SJCRH30 (cell line): ENCODE results near the gene TTF2. TPM values are rescaled to one million over a fixed set of nuclear protein-coding genes. Genes with fewer than 3 reads are reported as not detected.

ENCODE experiments used
- DNase-seq, 2 experiments: peaks; one replicate each; pipeline ENCODE4 v3.0.0-alpha.2; 2015 to 2020
- H3K27ac ChIP-seq: fragments of 250-450 bp; sonication (Bioruptor Pico); 2 replicates; pipeline ENCODE4 v1.5.1; 2020; ENCODE audit warnings: mild to moderate bottlenecking, moderate library complexity
- H3K27me3 ChIP-seq: fragments of 250-450 bp; sonication (Bioruptor Pico); 2 replicates; pipeline ENCODE4 v1.5.1; 2020; ENCODE audit warnings: mild to moderate bottlenecking, moderate library complexity
- H3K36me3 ChIP-seq: fragments of 250-450 bp; sonication (Bioruptor Pico); 2 replicates; pipeline ENCODE4 v1.5.1; 2020; ENCODE audit warnings: mild to moderate bottlenecking, moderate library complexity
- H3K4me1 ChIP-seq: fragments of 250-450 bp; sonication (Bioruptor Pico); 2 replicates; pipeline ENCODE4 v1.5.1; 2020; ENCODE audit warnings: mild to moderate bottlenecking, moderate library complexity
- H3K4me3 ChIP-seq: fragments of 250-450 bp; sonication (Bioruptor Pico); 2 replicates; pipeline ENCODE4 v1.5.1; 2020; ENCODE audit warnings: mild to moderate bottlenecking, moderate library complexity
- H3K9me3 ChIP-seq: fragments of 250-450 bp; sonication (Bioruptor Pico); replicated peaks from 2 replicates; pipeline ENCODE4 v1.5.1; 2020; ENCODE audit warnings: mild to moderate bottlenecking, moderate library complexity
- total RNA-seq: library from RNA; depleted of rRNA; stranded (reverse); fragments of >200 nt; shearing (Covaris generic); gene quantifications from 2 replicates; pipeline ENCODE4 v1.2.3, GENCODE V29; 2014

TTF2 gene
- total RNA-seq, 1 experiment from 2014 or later = 58.4 TPM

- peak overlapping the region; percentile 77 for H3K27ac ChIP-seq
- peak overlapping the region; percentile 75 for H3K4me3 ChIP-seq
- H3K4me1 ChIP-seq = peaks cover 10% of the 10 kb centered on the region
- peaks cover 9% of the 10 kb centered on the region; the same call in 1 of the 2 replicates for H3K36me3 ChIP-seq
- H3K9me3 ChIP-seq = no peaks in the 10 kb centered on the region
- H3K27me3 ChIP-seq = no peaks in the 10 kb centered on the region
- peak; percentile 24 to 45 for DNase-seq
These were observed 553 bp downstream of the TTF2 start for GRCh38 chr1:117060441-117061317.

- DNase-seq = peak in 1 of 2 experiments; percentile 23
- Histone ChIP-seq H3K4me1 (peaks cover 10% of the 10 kb centered on the region), H3K36me3 (peaks cover 16% of the 10 kb centered on the region), H3K4me3 (no peak overlapping the region), H3K9me3 (no peaks in the 10 kb centered on the region), H3K27ac (no peak overlapping the region), H3K27me3 (no peaks in the 10 kb centered on the region)
These were observed 1.9 kb downstream of the TTF2 start for GRCh38 chr1:117061986-117062415.

- no peak for DNase-seq
- Histone ChIP-seq H3K4me3 (no peak overlapping the region), H3K27me3 (no peaks in the 10 kb centered on the region), H3K9me3 (no peaks in the 10 kb centered on the region), H3K27ac (no peak overlapping the region), H3K36me3 (peaks cover 37% of the 10 kb centered on the region), H3K4me1 (peaks cover 8% of the 10 kb centered on the region)
These were observed 6.2 kb downstream of the TTF2 start for GRCh38 chr1:117066367-117066766.

- Histone ChIP-seq H3K4me3 (no peak overlapping the region), H3K36me3 (peaks cover 41% of the 10 kb centered on the region), H3K4me1 (no peaks in the 10 kb centered on the region), H3K9me3 (no peaks in the 10 kb centered on the region), H3K27ac (no peak overlapping the region), H3K27me3 (no peaks in the 10 kb centered on the region)
- peak; percentile 58 to 80 for DNase-seq
These were observed 7.6 kb downstream of the TTF2 start for GRCh38 chr1:117067533-117068370.

GRCh38 chr1:117068580-117068979 lies 8.5 kb downstream of the TTF2 start:
- no peaks in the 10 kb centered on the region for H3K9me3 ChIP-seq
- H3K27me3 ChIP-seq = no peaks in the 10 kb centered on the region
- H3K36me3 ChIP-seq = peaks cover 46% of the 10 kb centered on the region
- no peak for DNase-seq
- H3K4me1 ChIP-seq = no peaks in the 10 kb centered on the region
- H3K4me3 ChIP-seq = no peak overlapping the region
- H3K27ac ChIP-seq = no peak overlapping the region

- H3K4me3 ChIP-seq = no peak overlapping the region
- H3K27me3 ChIP-seq = no peaks in the 10 kb centered on the region
- H3K36me3 ChIP-seq = peaks cover 52% of the 10 kb centered on the region
- DNase-seq = no peak
- no peak overlapping the region for H3K27ac ChIP-seq
- H3K4me1 ChIP-seq = no peaks in the 10 kb centered on the region
- H3K9me3 ChIP-seq = no peaks in the 10 kb centered on the region
These were observed 9.2 kb downstream of the TTF2 start for GRCh38 chr1:117069220-117069844.

- no peaks in the 10 kb centered on the region for H3K9me3 ChIP-seq
- H3K36me3 ChIP-seq = peaks cover 56% of the 10 kb centered on the region
- no peak for DNase-seq
- no peak overlapping the region for H3K27ac ChIP-seq
- H3K4me3 ChIP-seq = no peak overlapping the region
- no peaks in the 10 kb centered on the region for H3K27me3 ChIP-seq
- H3K4me1 ChIP-seq = no peaks in the 10 kb centered on the region
These were observed 10.0 kb downstream of the TTF2 start for GRCh38 chr1:117070124-117070523.

- H3K27me3 ChIP-seq = no peaks in the 10 kb centered on the region
- no peak for DNase-seq
- H3K9me3 ChIP-seq = no peaks in the 10 kb centered on the region
- H3K4me3 ChIP-seq = no peak overlapping the region
- H3K4me1 ChIP-seq = no peaks in the 10 kb centered on the region
- H3K27ac ChIP-seq = no peak overlapping the region
- H3K36me3 ChIP-seq = peaks cover 80% of the 10 kb centered on the region
These were observed 16.5 kb downstream of the TTF2 start for GRCh38 chr1:117076648-117077047.

GRCh38 chr1:117077267-117077666 lies 17.1 kb downstream of the TTF2 start:
- Histone ChIP-seq H3K27ac (no peak overlapping the region), H3K36me3 (peaks cover 84% of the 10 kb centered on the region), H3K9me3 (no peaks in the 10 kb centered on the region), H3K4me3 (no peak overlapping the region), H3K27me3 (no peaks in the 10 kb centered on the region), H3K4me1 (no peaks in the 10 kb centered on the region)
- no peak for DNase-seq

- H3K4me3 ChIP-seq = no peak overlapping the region
- no peaks in the 10 kb centered on the region for H3K9me3 ChIP-seq
- no peak for DNase-seq
- peaks cover 87% of the 10 kb centered on the region for H3K36me3 ChIP-seq
- H3K27me3 ChIP-seq = no peaks in the 10 kb centered on the region
- no peak overlapping the region for H3K27ac ChIP-seq
- no peaks in the 10 kb centered on the region for H3K4me1 ChIP-seq
These were observed 19.6 kb downstream of the TTF2 start for GRCh38 chr1:117079737-117080136.

GRCh38 chr1:117084231-117084630 lies 24.1 kb downstream of the TTF2 start:
- H3K4me3 ChIP-seq = no peak overlapping the region
- no peaks in the 10 kb centered on the region for H3K4me1 ChIP-seq
- no peaks in the 10 kb centered on the region for H3K27me3 ChIP-seq
- H3K9me3 ChIP-seq = no peaks in the 10 kb centered on the region
- peaks cover 71% of the 10 kb centered on the region for H3K36me3 ChIP-seq
- H3K27ac ChIP-seq = no peak overlapping the region
- no peak for DNase-seq

GRCh38 chr1:117087686-117088085 lies 27.6 kb downstream of the TTF2 start:
- no peaks in the 10 kb centered on the region for H3K27me3 ChIP-seq
- H3K36me3 ChIP-seq = peaks cover 58% of the 10 kb centered on the region
- no peaks in the 10 kb centered on the region for H3K9me3 ChIP-seq
- H3K4me3 ChIP-seq = no peak overlapping the region
- H3K27ac ChIP-seq = no peak overlapping the region
- peaks cover 4% of the 10 kb centered on the region for H3K4me1 ChIP-seq
- no peak for DNase-seq

GRCh38 chr1:117089996-117090395 lies 29.9 kb downstream of the TTF2 start:
- no peak for DNase-seq
- H3K27me3 ChIP-seq = no peaks in the 10 kb centered on the region
- H3K9me3 ChIP-seq = no peaks in the 10 kb centered on the region
- no peak overlapping the region for H3K27ac ChIP-seq
- H3K36me3 ChIP-seq = peaks cover 51% of the 10 kb centered on the region
- peaks cover 19% of the 10 kb centered on the region for H3K4me1 ChIP-seq
- no peak overlapping the region for H3K4me3 ChIP-seq

- peaks cover 19% of the 10 kb centered on the region for H3K4me1 ChIP-seq
- DNase-seq = peak in 1 of 2 experiments; percentile 18
- peak overlapping the region; percentile 76 for H3K27ac ChIP-seq
- H3K27me3 ChIP-seq = no peaks in the 10 kb centered on the region
- H3K4me3 ChIP-seq = no peak overlapping the region
- peaks cover 60% of the 10 kb centered on the region for H3K36me3 ChIP-seq
- no peaks in the 10 kb centered on the region for H3K9me3 ChIP-seq
These were observed 32.5 kb downstream of the TTF2 start for GRCh38 chr1:117092594-117092993.
